ENCODE measurements around the gene GFRA4. TPM values are rescaled to one million over a fixed set of nuclear protein-coding genes. Genes with fewer than 3 reads are reported as not detected.

Gene GFRA4
- total and polyA plus RNA-seq, 2 experiments from 2014 or later = not detected

GRCh38 chr20:3663858-3664257 lies 659 bp upstream of the GFRA4 start:
- Histone ChIP-seq H3K4me1 (ENCODE audit: insufficient read depth) (peaks cover 6% of the 10 kb centered on the region), H3K9me2 (replicated peaks; ENCODE audit: insufficient read depth) (no peaks in the 10 kb centered on the region), H3K36me3 (replicated peaks; ENCODE audit: insufficient read depth, low read depth) (no peaks in the 10 kb centered on the region), H3K9me3 (ENCODE audit: low read depth) (no peaks in the 10 kb centered on the region), H2AFZ (no peak overlapping the region), H4K20me1 (ENCODE audit: insufficient read depth, poor library complexity, severe bottlenecking) (no peaks in the 10 kb centered on the region), H3K27ac (no peak overlapping the region), H3K79me2 (no peaks in the 10 kb centered on the region), H3K4me2 (no peak overlapping the region), H3K4me3 (no peak overlapping the region), H3K27me3 (peaks cover 16% of the 10 kb centered on the region)
- 97% methylated on average over 2 of the region's 2 CpGs for WGBS (ENCODE audit: low lambda C conversion rate, missing lambda C conversion rate)
- no peak for TF ChIP-seq EZH2phosphoT487 (IDR thresholded peaks at IDR 0.05; ENCODE audit: low read depth, severe bottlenecking, unreplicated experiment)
- TF ChIP-seq EZH2 (IDR thresholded peaks at IDR 0.05; ENCODE audit: borderline replicate concordance) = no peak
- no peak for TF ChIP-seq CTCF (IDR thresholded peaks at IDR 0.05; ENCODE audit: poor library complexity)
- DNase-seq (ENCODE audit: low spot score) = no peak

GRCh38 chr20:3661814-3662665 lies 1.2 kb downstream of the GFRA4 start:
- no peak overlapping the region for H2AFZ ChIP-seq
- no peaks in the 10 kb centered on the region for H3K79me2 ChIP-seq
- H3K4me3 ChIP-seq = no peak overlapping the region
- H3K27ac ChIP-seq = no peak overlapping the region
- H3K27me3 ChIP-seq = peaks cover 16% of the 10 kb centered on the region
- no peaks in the 10 kb centered on the region for H4K20me1 ChIP-seq (ENCODE audit: insufficient read depth, poor library complexity, severe bottlenecking)
- H3K9me3 ChIP-seq (ENCODE audit: low read depth) = no peaks in the 10 kb centered on the region
- no peaks in the 10 kb centered on the region for H3K36me3 ChIP-seq (replicated peaks; ENCODE audit: insufficient read depth, low read depth)
- 84% methylated on average over 12 of the region's 12 CpGs for WGBS (ENCODE audit: low lambda C conversion rate, missing lambda C conversion rate)
- H3K9me2 ChIP-seq (replicated peaks; ENCODE audit: insufficient read depth) = no peaks in the 10 kb centered on the region
- TF ChIP-seq EZH2 (IDR thresholded peaks at IDR 0.05; ENCODE audit: borderline replicate concordance) = no peak
- TF ChIP-seq CTCF (IDR thresholded peaks at IDR 0.05; ENCODE audit: poor library complexity) = no peak
- TF ChIP-seq EZH2phosphoT487 (IDR thresholded peaks at IDR 0.05; ENCODE audit: low read depth, severe bottlenecking, unreplicated experiment) = no peak
- peaks cover 6% of the 10 kb centered on the region for H3K4me1 ChIP-seq (ENCODE audit: insufficient read depth)
- DNase-seq (ENCODE audit: low spot score) = no peak
- no peak overlapping the region for H3K4me2 ChIP-seq

- Histone ChIP-seq H3K9me2 (replicated peaks; ENCODE audit: insufficient read depth) (no peaks in the 10 kb centered on the region), H3K4me3 (no peak overlapping the region), H3K79me2 (no peaks in the 10 kb centered on the region), H3K4me1 (ENCODE audit: insufficient read depth) (peaks cover 3% of the 10 kb centered on the region), H2AFZ (no peak overlapping the region), H3K9me3 (ENCODE audit: low read depth) (no peaks in the 10 kb centered on the region), H3K27me3 (peaks cover 16% of the 10 kb centered on the region), H4K20me1 (ENCODE audit: insufficient read depth, poor library complexity, severe bottlenecking) (no peaks in the 10 kb centered on the region), H3K36me3 (replicated peaks; ENCODE audit: insufficient read depth, low read depth) (no peaks in the 10 kb centered on the region), H3K27ac (no peak overlapping the region), H3K4me2 (no peak overlapping the region)
- DNase-seq (ENCODE audit: low spot score) = no peak
- TF ChIP-seq EZH2phosphoT487 (IDR thresholded peaks at IDR 0.05; ENCODE audit: low read depth, severe bottlenecking, unreplicated experiment) = no peak
- no peak for TF ChIP-seq EZH2 (IDR thresholded peaks at IDR 0.05; ENCODE audit: borderline replicate concordance)
- no peak for TF ChIP-seq CTCF (IDR thresholded peaks at IDR 0.05; ENCODE audit: poor library complexity)
- WGBS (ENCODE audit: low lambda C conversion rate, missing lambda C conversion rate) = 75% methylated on average over 41 of the region's 60 CpGs
These were observed 2.0 kb downstream of the GFRA4 start for GRCh38 chr20:3661060-3661813.
